Eye (tissue), 1 donor: Measurements from ENCODE around the gene PASD1.

Source experiments
- DNase-seq: peaks from one replicate; pipeline ENCODE4 v3.0.0-alpha.2; 2015

Gene PASD1

GRCh38 chrX:151702741-151703340 is 139.4 kb downstream of the PASD1 start:
- no peak for DNase-seq

GRCh38 chrX:151703487-151703886 is 140.0 kb downstream of the PASD1 start:
- peak; percentile 41 for DNase-seq

- no peak for DNase-seq
Observed at GRCh38 chrX:151704041-151704663, 140.7 kb downstream of the PASD1 start.

GRCh38 chrX:151708821-151709220 is 145.3 kb downstream of the PASD1 start:
- no peak for DNase-seq

- no peak for DNase-seq
Observed at GRCh38 chrX:151710457-151710856, 147.0 kb downstream of the PASD1 start.

- DNase-seq: no peak
Observed at GRCh38 chrX:151711154-151711553, 147.7 kb downstream of the PASD1 start.

- DNase-seq: no peak
Observed at GRCh38 chrX:151711787-151712186, 148.3 kb downstream of the PASD1 start.

- DNase-seq: no peak
Observed at GRCh38 chrX:151712253-151712652, 148.8 kb downstream of the PASD1 start.

- DNase-seq: no peak
Observed at GRCh38 chrX:151713849-151714248, 150.4 kb downstream of the PASD1 start.

- DNase-seq: no peak
Observed at GRCh38 chrX:151714362-151714761, 150.9 kb downstream of the PASD1 start.

- no peak for DNase-seq
Observed at GRCh38 chrX:151715752-151716151, 152.3 kb downstream of the PASD1 start, which contains the start of gene FATE1. FATE1 (plus strand) TSS chrX:151716035; CDS start chrX:151716120, 85 bp downstream.

- DNase-seq: peak; percentile 60
Observed at GRCh38 chrX:151722241-151722846, 158.9 kb downstream of the PASD1 start.

GRCh38 chrX:151723156-151723760 is 159.8 kb downstream of the PASD1 start:
- DNase-seq: no peak

- no peak for DNase-seq
Observed at GRCh38 chrX:151724563-151725337, 161.3 kb downstream of the PASD1 start.

GRCh38 chrX:151725338-151725614 is 161.8 kb downstream of the PASD1 start:
- DNase-seq: no peak
